Vagina (tissue), 2 donors: ENCODE data around the gene UBQLN1. TPM values are rescaled to one million over a fixed set of nuclear protein-coding genes. Genes with fewer than 3 reads are reported as not detected.

Source experiments
- DNase-seq, 2 donors: peaks; one replicate each; pipeline ENCODE4 v3.0.0-alpha.2; 2017; ENCODE audit errors: extremely low spot score in 2 of 2
- H3K27ac ChIP-seq: fragments of 200-600 bp; sonication (generic); one replicate; pipeline ENCODE4 v1.5.1; 2019
- H3K27me3 ChIP-seq: fragments of 200-600 bp; sonication (generic); one replicate; pipeline ENCODE4 v1.5.1; 2019
- H3K36me3 ChIP-seq, 2 donors: fragments of 200-600 bp; sonication (generic); one replicate each; pipeline ENCODE4 v1.5.1; 2017 to 2019
- H3K4me1 ChIP-seq: fragments of 200-600 bp; sonication (generic); one replicate; pipeline ENCODE4 v1.5.1; 2019
- H3K4me3 ChIP-seq, 2 donors: fragments of 200-600 bp; sonication (generic); 1 replicate in 1 of 2; 2 replicates in 1 of 2; pipeline ENCODE4 v1.5.1; 2016 to 2019
- H3K9me3 ChIP-seq: fragments of 200-600 bp; sonication (generic); one replicate; pipeline ENCODE4 v1.5.1; 2019
- CTCF ChIP-seq, 3 experiments: fragments of 450-650 bp in 2 of 3; fragments of 200-600 bp in 1 of 3; sonication (generic) in 1 of 3; IDR thresholded peaks; one replicate each; pipeline ENCODE4 v1.5.1; 2017 to 2019; ENCODE audit warnings: antibody characterized with exemption in 3 of 3, mild to moderate bottlenecking in 2 of 3, moderate library complexity in 2 of 3
- POLR2A ChIP-seq, 2 donors: fragments of 450-650 bp; IDR thresholded peaks; one replicate each; pipeline ENCODE4 v1.6.1; 2017; ENCODE audit warnings: antibody characterized with exemption in 2 of 2, mild to moderate bottlenecking in 2 of 2, moderate library complexity in 2 of 2
- POLR2AphosphoS5 ChIP-seq, 2 donors: sonication (generic); formaldehyde crosslinking; IDR thresholded peaks; one replicate each; pipeline ENCODE4 v1.9.0; 2017; ENCODE audit warnings: antibody characterized with exemption in 2 of 2, mild to moderate bottlenecking in 2 of 2, low read depth in 1 of 2; ENCODE audit not compliant: insufficient read depth in 1 of 2
- intact Hi-C: fragments of 100-400 bp; cut with DNase I; formaldehyde crosslinking; loops from one replicate; pipeline ENCODE4 v1.15.1; 2023
- total RNA-seq: library from RNA; depleted of rRNA; stranded (reverse); fragments of >200 nt; gene quantifications from one replicate; pipeline ENCODE4 v1.2.3, GENCODE V29; 2016

Gene UBQLN1
- total RNA-seq, 1 donor from 2014 or later, result 90.8 TPM

GRCh38 chr9:83651558-83651957 lies 56.2 kb downstream of the UBQLN1 start:
- H3K9me3 ChIP-seq, result no peaks in the 10 kb centered on the region
- no peak for DNase-seq
- H3K27me3 ChIP-seq, result no peaks in the 10 kb centered on the region
- intact Hi-C loops, result no loop called here
- H3K4me3 ChIP-seq, result no peak overlapping the region
- H3K36me3 ChIP-seq, result peaks cover 0 to 41% of the 10 kb centered on the region in 2 donors
- TF ChIP-seq POLR2AphosphoS5 (IDR thresholded peaks at IDR 0.05; ENCODE audit: insufficient read depth in 1 of 2, low read depth in 1 of 2), result no peak
- no peak for TF ChIP-seq CTCF (IDR thresholded peaks at IDR 0.05)
- no peak for TF ChIP-seq POLR2A (IDR thresholded peaks at IDR 0.05)
- no peaks in the 10 kb centered on the region for H3K4me1 ChIP-seq
- no peak overlapping the region for H3K27ac ChIP-seq

- H3K27me3 ChIP-seq, result no peaks in the 10 kb centered on the region
- no peak overlapping the region for H3K27ac ChIP-seq
- no peaks in the 10 kb centered on the region for H3K9me3 ChIP-seq
- H3K36me3 ChIP-seq, result peaks cover 0 to 25% of the 10 kb centered on the region in 2 donors
- TF ChIP-seq POLR2A (IDR thresholded peaks at IDR 0.05) (no peak), POLR2AphosphoS5 (IDR thresholded peaks at IDR 0.05; ENCODE audit: insufficient read depth in 1 of 2, low read depth in 1 of 2) (no peak)
- intact Hi-C loops, result no loop called here
- no peak overlapping the region for H3K4me3 ChIP-seq
- no peaks in the 10 kb centered on the region for H3K4me1 ChIP-seq
- DNase-seq, result no peak
Measured at GRCh38 chr9:83649515-83649914, 58.2 kb downstream of the UBQLN1 start.

- Histone ChIP-seq H3K4me1 (no peaks in the 10 kb centered on the region), H3K4me3 (no peak overlapping the region), H3K27ac (no peak overlapping the region), H3K27me3 (no peaks in the 10 kb centered on the region), H3K36me3 (peaks cover 0 to 21% of the 10 kb centered on the region in 2 donors), H3K9me3 (no peaks in the 10 kb centered on the region)
- intact Hi-C loops, result no loop called here
- DNase-seq, result no peak
- TF ChIP-seq CTCF (IDR thresholded peaks at IDR 0.05) (peak; percentile 24 to 37 (median 31)), POLR2A (IDR thresholded peaks at IDR 0.05) (no peak)
Measured at GRCh38 chr9:83649080-83649479, 58.7 kb downstream of the UBQLN1 start.

- Histone ChIP-seq H3K4me1 (no peaks in the 10 kb centered on the region), H3K27me3 (no peaks in the 10 kb centered on the region), H3K36me3 (peaks cover 0 to 4% of the 10 kb centered on the region in 2 donors), H3K9me3 (no peaks in the 10 kb centered on the region), H3K27ac (no peak overlapping the region), H3K4me3 (no peak overlapping the region)
- DNase-seq, result no peak
- TF ChIP-seq POLR2A (IDR thresholded peaks at IDR 0.05) (no peak), CTCF (IDR thresholded peaks at IDR 0.05) (no peak), POLR2AphosphoS5 (IDR thresholded peaks at IDR 0.05; ENCODE audit: insufficient read depth in 1 of 2, low read depth in 1 of 2) (no peak)
- intact Hi-C loops, result no loop called here
Measured at GRCh38 chr9:83646500-83647239, 61.1 kb downstream of the UBQLN1 start.

GRCh38 chr9:83642793-83643192 lies 65.0 kb downstream of the UBQLN1 start:
- TF ChIP-seq CTCF (IDR thresholded peaks at IDR 0.05) (no peak), POLR2AphosphoS5 (IDR thresholded peaks at IDR 0.05; ENCODE audit: insufficient read depth in 1 of 2, low read depth in 1 of 2) (no peak), POLR2A (IDR thresholded peaks at IDR 0.05) (no peak)
- no peak for DNase-seq
- intact Hi-C loops, result no loop called here

More at GRCh38 chr9:83642793-83643192, 65.0 kb downstream of the UBQLN1 start:
- Histone ChIP-seq H3K27me3 (no peaks in the 10 kb centered on the region), H3K9me3 (no peaks in the 10 kb centered on the region), H3K27ac (no peak overlapping the region), H3K4me1 (no peaks in the 10 kb centered on the region), H3K4me3 (no peak overlapping the region), H3K36me3 (no peaks in the 10 kb centered on the region)
